GM12878 (cell line): Measurements from ENCODE around the gene CRYL1. TPM values are rescaled to one million over a fixed set of nuclear protein-coding genes. Genes with fewer than 3 reads are reported as not detected.
A peak's percentile ranks its signal among the peaks of the same experiment; 100 is the strongest.

Source experiments
- ATAC-seq: fragments of 200-7000 bp; cut with Tn5 transposase; 3 replicates; pipeline ENCODE4 v1.9.1; 2020; ENCODE audit warnings: mild to moderate bottlenecking, moderate library complexity
- BruUV-seq: library from RNA; stranded (reverse); fragments of 400-500 nt; replicated peaks from 2 replicates; lab custom pipeline; 2021; lab: Mats Ljungman, UMichigan
- CTCF ChIA-PET: fragments of 300-600 bp; sonication (Branson Sonifier 250); formaldehyde crosslinking; extraction: SDS; loops from one replicate; lab custom pipeline; 2021; ENCODE audit warnings: inconsistent platforms; lab: Yijun Ruan, JAX
- POLR2A ChIA-PET: fragments of 350-600 bp; formaldehyde crosslinking; extraction: SDS; loops from one replicate; lab custom pipeline; 2021; ENCODE audit warnings: inconsistent platforms; lab: Charles Lee
- RAD21 ChIA-PET: fragments of 300-600 bp; sonication (Branson Sonifier 250); formaldehyde crosslinking; loops from one replicate; lab custom pipeline; 2023; ENCODE audit warnings: antibody characterized with exemption; ENCODE audit not compliant: unreplicated experiment; lab: Charles Lee
- SMC1A ChIA-PET: fragments of 300-600 bp; sonication (Branson Sonifier 250); formaldehyde crosslinking; loops from one replicate; lab custom pipeline; 2023; ENCODE audit not compliant: unreplicated experiment, uncharacterized antibody; lab: Charles Lee
- DNase-seq: peaks from one replicate; pipeline ENCODE4 v3.0.0-alpha.2; 2011; ENCODE audit warnings: low read depth, low spot score
- FAIRE-seq: peaks from 3 replicates; lab custom pipeline; 2011; peaks lifted over from hg19 to GRCh38; lab: Jason Lieb, UNC
- H2AFZ ChIP-seq: 2 replicates; pipeline ENCODE4 v1.6.0; 2011; ENCODE audit warnings: low read depth, low read length, control low read depth; ENCODE audit not compliant: control insufficient read depth
- H3K27ac ChIP-seq: 2 replicates; pipeline ENCODE4 v1.5.1; 2011; ENCODE audit warnings: control low read depth; ENCODE audit not compliant: control insufficient read depth, insufficient read depth
- H3K27me3 ChIP-seq, 2 experiments: replicated peaks in 1 of 2; 2 replicates each; pipeline versions ENCODE4 v1.6.0 to v1.6.1; 2011; ENCODE audit warnings: low read length in 1 of 2; ENCODE audit not compliant: control insufficient read depth in 2 of 2, insufficient read depth in 2 of 2
- H3K36me3 ChIP-seq, 2 experiments: 2 replicates each; pipeline ENCODE4 v1.5.1; 2011; ENCODE audit warnings: low read length in 1 of 2; ENCODE audit not compliant: control insufficient read depth in 2 of 2, insufficient read depth in 2 of 2
- H3K4me1 ChIP-seq: 2 replicates; pipeline ENCODE4 v1.6.1; 2011; ENCODE audit warnings: mild to moderate bottlenecking, low read length, moderate library complexity, mixed read lengths; ENCODE audit not compliant: control insufficient read depth, insufficient read depth
- H3K4me2 ChIP-seq: 2 replicates; pipeline ENCODE4 v1.6.0; 2011; ENCODE audit warnings: control low read depth; ENCODE audit not compliant: control insufficient read depth, insufficient read depth
- H3K4me3 ChIP-seq: fragments of 200-600 bp; sonication (generic); 2 replicates; pipeline ENCODE4 v1.5.1; 2016
- H3K79me2 ChIP-seq: 2 replicates; pipeline ENCODE4 v1.6.0; 2011; ENCODE audit warnings: low read length; ENCODE audit not compliant: control insufficient read depth, insufficient read depth
- H3K9ac ChIP-seq: 2 replicates; pipeline ENCODE4 v1.8.0; 2011; ENCODE audit warnings: low read length, control low read depth, mixed read lengths; ENCODE audit not compliant: control insufficient read depth, insufficient read depth
- H3K9me3 ChIP-seq: replicated peaks from 3 replicates; pipeline ENCODE4 v1.5.1; 2011; ENCODE audit warnings: mild to moderate bottlenecking, low read length; ENCODE audit not compliant: control insufficient read depth, insufficient read depth
- H4K20me1 ChIP-seq: 2 replicates; pipeline ENCODE4 v1.6.0; 2011; ENCODE audit not compliant: control insufficient read depth, insufficient read depth
- CEBPB ChIP-seq, 2 experiments: fragments of 150-350 bp in 1 of 2; IDR thresholded peaks; 2 replicates each; pipeline ENCODE4 v1.6.1; 2012 to 2014; ENCODE audit warnings: low read depth in 2 of 2, low read length in 2 of 2, borderline replicate concordance in 1 of 2, inconsistent platforms in 1 of 2
- GABPA ChIP-seq: IDR thresholded peaks from 2 replicates; pipeline ENCODE4 v1.6.1; 2014; ENCODE audit warnings: antibody characterized with exemption, low read depth, mild to moderate bottlenecking, inconsistent platforms
- HDAC2 ChIP-seq: fragments of 200-600 bp; sonication (generic); IDR thresholded peaks from 2 replicates; pipeline ENCODE4 v1.6.1; 2017
- HDGF ChIP-seq: fragments of 450-650 bp; IDR thresholded peaks from 2 replicates; pipeline ENCODE4 v1.6.1; 2016; ENCODE audit warnings: antibody characterized with exemption
- HSF1 ChIP-seq: fragments of 150-350 bp; IDR thresholded peaks from 2 replicates; pipeline ENCODE4 v1.6.1; 2014; ENCODE audit warnings: mild to moderate bottlenecking, low read depth, low read length
- JUND ChIP-seq: IDR thresholded peaks from 2 replicates; pipeline ENCODE4 v1.6.1; 2012; ENCODE audit warnings: low read depth, mild to moderate bottlenecking, low read length, improper control_type of control experiment, moderate library complexity
- LARP7 ChIP-seq: fragments of 450-650 bp; IDR thresholded peaks from 2 replicates; pipeline ENCODE4 v1.6.1; 2017; ENCODE audit warnings: mild to moderate bottlenecking
- MEF2B ChIP-seq: fragments of 450-650 bp; IDR thresholded peaks from 2 replicates; pipeline ENCODE4 v1.6.1; 2018; ENCODE audit warnings: mild to moderate bottlenecking, moderate library complexity; ENCODE audit not compliant: partially characterized antibody, poor library complexity, severe bottlenecking
- NFYA ChIP-seq: IDR thresholded peaks from 2 replicates; pipeline ENCODE4 v1.6.1; 2011; ENCODE audit warnings: low read depth, mild to moderate bottlenecking, low read length, improper control_type of control experiment, borderline replicate concordance
- NR2C1 ChIP-seq: fragments of 450-650 bp; IDR thresholded peaks from 2 replicates; pipeline ENCODE4 v1.6.1; 2017; ENCODE audit warnings: antibody characterized with exemption, mild to moderate bottlenecking, moderate library complexity
- RELB ChIP-seq: fragments of 450-650 bp; IDR thresholded peaks from 2 replicates; pipeline ENCODE4 v1.6.1; 2017; ENCODE audit warnings: low read depth, mild to moderate bottlenecking, moderate library complexity
- REST ChIP-seq: IDR thresholded peaks from 2 replicates; pipeline ENCODE4 v1.6.1; 2012; ENCODE audit warnings: mild to moderate bottlenecking, low read depth, low read length
- WGBS: methylation state at CpG from one replicate; pipeline ENCODE4 v1.1.6; 2016; ENCODE audit warnings: low lambda C conversion rate; ENCODE audit not compliant: insufficient replicate concordance, insufficient coverage; ENCODE audit errors: missing lambda C conversion rate; 5-methylcytosine and 5-hydroxymethylcytosine counted together
- in situ Hi-C: fragments of 300-500 bp; cut with MboI; formaldehyde crosslinking; loops from 9 replicates; pipeline ENCODE4 v1.14.3; 2018; ENCODE audit warnings: mixed read lengths
- intact Hi-C: fragments of 100-400 bp; cut with micrococcal nuclease; formaldehyde crosslinking; loops from one replicate; pipeline ENCODE4 v1.14.2; 2022; ENCODE audit not compliant: unreplicated experiment
- polyA plus RNA-seq, 11 experiments: library from polyadenylated mRNA; depleted of rRNA in 4 of 11; unstranded in 6 of 11; stranded (reverse) in 5 of 11; fragments of >200 nt; fragmentation: Nextera tagmentation in 4 of 11; fragmentation: Illumina TruSeq in 1 of 11; extraction: Ambion mirVana in 4 of 11; extraction: Trizol in 1 of 11; gene quantifications; 1 replicate in 1 of 11; 2 replicates in 10 of 11; pipeline versions ENCODE4 v1.2.1 to v1.2.3, GENCODE V29; 2011 to 2016; ENCODE audit warnings: inconsistent platforms in 2 of 11, missing spikeins in 2 of 11, low read depth in 1 of 11
- total RNA-seq, 4 experiments: library from RNA; depleted of rRNA in 3 of 4; stranded (reverse); fragments of >200 nt in 3 of 4; fragmentation: Illumina TruSeq in 1 of 4; extraction: Trizol in 1 of 4; gene quantifications; 2 replicates each; pipeline versions ENCODE4 v1.2.1 to v1.2.3, GENCODE V29; 2013 to 2021
- TF ChIP-seq, protein P1 (sequence below): fragments of 450-650 bp; formaldehyde crosslinking; IDR thresholded peaks from 2 replicates; pipeline ENCODE4 v1.5.0; 2022; ENCODE audit warnings: mild to moderate bottlenecking, missing genetic modification characterization

Gene CRYL1
- total and polyA plus RNA-seq, 10 of the 15 experiments (the other 5 are each of a cell fraction or from before 2014, with no cell fraction given) = 5.5 to 36.7 (median 12.2) TPM

DNA sequence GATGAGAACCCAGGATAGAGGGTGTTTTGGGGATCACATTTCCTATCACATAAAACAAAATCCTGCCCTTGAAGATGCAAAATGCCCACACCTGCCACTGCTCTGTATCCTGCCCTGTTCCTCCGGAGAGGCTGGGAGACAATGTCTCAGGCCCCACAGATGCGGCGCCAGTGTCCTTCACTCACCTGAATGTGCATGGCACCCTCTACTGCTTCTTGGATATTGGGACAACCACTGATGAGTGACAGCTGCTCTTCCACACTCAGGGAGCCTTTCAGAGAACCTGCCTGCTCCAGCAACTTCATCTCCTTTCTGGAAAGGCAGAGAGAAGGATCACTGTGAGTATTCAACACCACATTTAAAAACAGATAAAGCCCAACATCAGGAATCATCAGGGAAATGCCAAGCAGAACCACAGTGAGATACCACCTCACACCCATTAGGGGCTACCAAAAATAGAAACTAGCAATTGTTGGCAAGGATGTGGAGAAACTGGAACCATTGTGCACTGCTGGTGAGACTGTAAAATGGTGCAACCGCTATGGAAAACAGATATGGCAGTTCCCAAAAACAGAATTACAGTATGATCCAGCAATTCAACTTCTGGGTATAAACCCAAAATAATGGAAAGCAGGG, 36.4 kb downstream of the CRYL1 start:
- Histone ChIP-seq H2AFZ (no peak overlapping the region), H3K4me3 (no peak overlapping the region), H4K20me1 (no peaks in the 10 kb centered on the region), H3K27ac (no peak overlapping the region), H3K27me3 (no peaks in the 10 kb centered on the region), H3K79me2 (no peaks in the 10 kb centered on the region), H3K36me3 (no peaks in the 10 kb centered on the region; a peak in 1 of 4 replicates), H3K4me2 (no peak overlapping the region), H3K9ac (no peak overlapping the region), H3K4me1 (no peaks in the 10 kb centered on the region), H3K9me3 (no peaks in the 10 kb centered on the region)
- POLR2A ChIA-PET = no interaction called here
- 33% methylated on average over 4 of the region's 4 CpGs for WGBS
- CTCF ChIA-PET = interaction anchor here (1.3 to 9.0 kb wide), 6 partner anchors 11 to 436 kb away, joined by 3 to 101 read pairs (median 8); no protein-coding TSS in a partner anchor
- peak; percentile 87 for ATAC-seq
- no peak for DNase-seq
- RAD21 ChIA-PET = interaction anchor here (0.6 to 2.3 kb wide), 2 partner anchors 292 to 438 kb away, joined by 3 to 10 read pairs; no protein-coding TSS in a partner anchor
- BruUV-seq = no TSS peak
- FAIRE-seq = peak; percentile 66
- SMC1A ChIA-PET = interaction anchor here (1.2 to 4.0 kb wide), 2 partner anchors 77 to 292 kb away, joined by 3 to 27 read pairs; no protein-coding TSS in a partner anchor
- in situ Hi-C loops = no loop called here
- intact Hi-C loops = loop anchor here (1.0 to 5.0 kb wide), 3 partner anchors 67 to 307 kb away; no protein-coding TSS in a partner anchor
- no peak for TF ChIP-seq JUND
- TF ChIP-seq RELB = no peak
- no peak for TF ChIP-seq REST
- no peak for TF ChIP-seq NFYA
- no peak for TF ChIP-seq HSF1
- TF ChIP-seq HDGF = no peak
- TF ChIP-seq GABPA = no peak
- no peak for TF ChIP-seq MEF2B
- no peak for TF ChIP-seq HDAC2
- TF ChIP-seq NR2C1 = no peak
- TF ChIP-seq, protein P1, sequence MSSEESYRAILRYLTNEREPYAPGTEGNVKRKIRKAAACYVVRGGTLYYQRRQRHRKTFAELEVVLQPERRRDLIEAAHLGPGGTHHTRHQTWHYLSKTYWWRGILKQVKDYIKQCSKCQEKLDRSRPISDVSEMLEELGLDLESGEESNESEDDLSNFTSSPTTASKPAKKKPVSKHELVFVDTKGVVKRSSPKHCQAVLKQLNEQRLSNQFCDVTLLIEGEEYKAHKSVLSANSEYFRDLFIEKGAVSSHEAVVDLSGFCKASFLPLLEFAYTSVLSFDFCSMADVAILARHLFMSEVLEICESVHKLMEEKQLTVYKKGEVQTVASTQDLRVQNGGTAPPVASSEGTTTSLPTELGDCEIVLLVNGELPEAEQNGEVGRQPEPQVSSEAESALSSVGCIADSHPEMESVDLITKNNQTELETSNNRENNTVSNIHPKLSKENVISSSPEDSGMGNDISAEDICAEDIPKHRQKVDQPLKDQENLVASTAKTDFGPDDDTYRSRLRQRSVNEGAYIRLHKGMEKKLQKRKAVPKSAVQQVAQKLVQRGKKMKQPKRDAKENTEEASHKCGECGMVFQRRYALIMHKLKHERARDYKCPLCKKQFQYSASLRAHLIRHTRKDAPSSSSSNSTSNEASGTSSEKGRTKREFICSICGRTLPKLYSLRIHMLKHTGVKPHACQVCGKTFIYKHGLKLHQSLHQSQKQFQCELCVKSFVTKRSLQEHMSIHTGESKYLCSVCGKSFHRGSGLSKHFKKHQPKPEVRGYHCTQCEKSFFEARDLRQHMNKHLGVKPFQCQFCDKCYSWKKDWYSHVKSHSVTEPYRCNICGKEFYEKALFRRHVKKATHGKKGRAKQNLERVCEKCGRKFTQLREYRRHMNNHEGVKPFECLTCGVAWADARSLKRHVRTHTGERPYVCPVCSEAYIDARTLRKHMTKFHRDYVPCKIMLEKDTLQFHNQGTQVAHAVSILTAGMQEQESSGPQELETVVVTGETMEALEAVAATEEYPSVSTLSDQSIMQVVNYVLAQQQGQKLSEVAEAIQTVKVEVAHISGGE (CRISPR knock-in tag) = no peak
- TF ChIP-seq LARP7 = no peak
- TF ChIP-seq CEBPB (IDR thresholded peaks at IDR 0.05; ENCODE audit: borderline replicate concordance in 1 of 2, low read depth in 2 of 2, low read length in 2 of 2) = no peak
